ENCODE results near the gene PRDM1.
"Not testable (repeated sequence)": the region's sequence is repeated elsewhere in the genome, so short reads cannot be mapped to it uniquely, and the experiment has no call there.

PRDM1 gene

DNA sequence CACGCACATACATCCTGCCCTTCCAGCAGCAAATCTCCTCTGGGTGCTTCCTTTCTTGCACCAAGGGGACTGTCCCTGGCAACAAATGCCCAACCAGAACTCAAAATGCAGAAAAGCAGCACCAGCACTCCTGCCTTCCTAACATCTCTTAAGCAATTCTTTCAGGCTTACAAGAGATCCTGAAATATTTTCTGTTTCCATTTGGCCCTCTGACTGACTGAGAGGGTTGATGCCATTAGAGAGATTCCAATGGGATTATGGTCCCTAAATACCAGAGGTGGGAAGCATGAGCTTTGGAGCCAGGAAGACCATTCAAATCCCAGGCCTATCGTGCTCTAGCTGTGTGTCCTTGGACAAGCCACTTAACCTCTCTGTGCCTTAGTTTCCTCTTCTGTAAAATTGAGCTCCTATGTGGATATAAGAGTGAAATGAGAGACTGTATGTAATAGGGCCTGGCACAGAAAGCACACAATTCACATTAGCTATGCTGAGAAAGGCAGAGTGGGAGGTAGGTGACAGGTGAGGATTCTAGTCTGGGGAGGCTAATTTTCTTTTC, 56.8 kb downstream of the PRDM1 start:
- DNase-seq, result no peak

- DNase-seq, result no peak
Measured at GRCh38 chr6:106143665-106144064, 57.5 kb downstream of the PRDM1 start.

DNA sequence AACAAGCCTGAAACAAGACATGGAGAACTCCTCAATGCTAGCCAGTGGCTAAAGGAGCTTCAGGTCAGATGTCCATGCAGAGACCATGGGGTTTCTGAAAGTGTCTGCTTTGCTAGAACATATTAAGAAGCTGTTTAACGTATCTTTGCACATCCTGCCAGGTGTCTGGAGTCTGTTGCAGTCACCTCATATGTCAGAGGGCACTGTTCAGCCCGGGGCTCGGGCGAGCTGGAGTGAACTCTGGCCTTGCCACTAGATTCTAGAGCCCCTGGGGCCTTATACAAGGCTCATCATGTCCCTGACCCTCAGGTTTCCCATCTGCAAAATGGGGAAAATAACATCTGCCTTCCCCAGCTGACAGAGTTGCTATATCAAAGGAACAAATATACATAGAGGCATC, 59.0 kb downstream of the PRDM1 start:
- DNase-seq, result no peak

DNA sequence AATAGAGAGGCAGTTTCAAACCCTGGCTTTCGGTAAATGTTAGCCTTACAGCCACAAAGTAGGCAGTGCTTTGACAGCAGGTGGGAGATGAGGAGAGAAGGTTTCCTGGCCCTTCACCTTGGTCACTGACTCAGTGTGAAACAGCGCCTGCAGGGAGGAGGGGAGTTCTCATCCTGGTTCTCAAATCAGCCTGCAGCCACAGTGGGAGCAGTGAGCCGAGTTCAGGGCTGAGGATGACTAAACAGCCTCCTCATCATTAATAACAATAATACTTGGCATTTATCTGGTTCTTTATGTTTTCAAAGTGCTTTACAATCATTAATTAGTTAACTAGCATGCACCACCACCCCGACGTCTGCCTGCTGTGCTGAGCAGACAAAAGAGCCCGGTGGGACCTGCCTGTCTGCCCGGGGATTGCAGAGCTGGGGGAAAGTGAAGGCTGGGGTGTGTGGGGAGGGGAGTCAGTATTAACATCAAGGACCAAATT, 59.6 kb downstream of the PRDM1 start:
- no peak for DNase-seq

- DNase-seq, result no peak
Measured at GRCh38 chr6:106146852-106147351, 60.8 kb downstream of the PRDM1 start.

DNA sequence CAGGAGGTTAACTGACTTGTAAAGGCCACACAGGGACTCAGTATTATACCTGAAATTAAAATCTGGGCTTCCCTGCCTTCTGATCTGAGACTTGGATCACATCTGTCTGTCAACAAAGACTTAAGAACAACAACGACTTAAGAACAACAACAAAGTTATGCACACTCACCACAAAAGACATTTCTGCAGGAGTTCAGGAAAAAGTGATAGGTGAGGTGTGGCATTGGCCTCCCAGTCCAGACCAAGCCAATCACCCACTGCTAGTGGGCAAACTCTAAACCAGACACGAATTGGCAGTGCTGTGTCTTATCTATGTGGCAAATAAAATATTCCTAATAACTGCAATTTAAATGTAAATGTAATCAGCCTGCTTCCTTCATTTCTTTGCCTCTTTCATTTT, 61.3 kb downstream of the PRDM1 start:
- DNase-seq, result no peak

DNA sequence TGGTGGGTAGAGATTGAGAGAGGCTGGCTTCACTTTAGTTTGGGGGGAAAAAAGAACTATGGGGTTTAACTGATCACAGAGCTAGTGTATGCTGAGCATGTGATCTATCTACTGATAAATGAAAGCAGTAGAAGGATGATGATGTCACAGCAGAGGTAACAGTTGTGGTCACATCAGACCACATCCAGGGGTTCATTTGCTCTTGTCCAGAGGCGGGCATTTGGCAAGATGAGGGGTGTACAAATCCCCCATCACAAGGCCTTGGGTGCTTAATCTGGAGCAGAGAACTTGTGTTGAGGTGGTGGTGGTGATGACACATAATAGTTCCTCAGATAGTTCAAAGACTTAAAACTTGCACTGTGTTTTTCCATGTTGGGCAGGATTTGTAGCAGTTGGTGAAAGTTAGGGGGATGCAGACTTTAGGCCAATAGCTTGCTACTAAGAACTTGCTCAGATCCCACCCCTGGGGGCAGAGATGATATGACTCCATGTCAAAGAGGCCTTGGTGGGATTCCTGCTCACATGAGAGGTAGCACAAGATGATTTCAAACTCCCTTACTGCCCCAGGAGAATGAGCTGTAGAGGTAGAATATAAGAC, 63.4 kb downstream of the PRDM1 start:
- DNase-seq, result no peak

DNA sequence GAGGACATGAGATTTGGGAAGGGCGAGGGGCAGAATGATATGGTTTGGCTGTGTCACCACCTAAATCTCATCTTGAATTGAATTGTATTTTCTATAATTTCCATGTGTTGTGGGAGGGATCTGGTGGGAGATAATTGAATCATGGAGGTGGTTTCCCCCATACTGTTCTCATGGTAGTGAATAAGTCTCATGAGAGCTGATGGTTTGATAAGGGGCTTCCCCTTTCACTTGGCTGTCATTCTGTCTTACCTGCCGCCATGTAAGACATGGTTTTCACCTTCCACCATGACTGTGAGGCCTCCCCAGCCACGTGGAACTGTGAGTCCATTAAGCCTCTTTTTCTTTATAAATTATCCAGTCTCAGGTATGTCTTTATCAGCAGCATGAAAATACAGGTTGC, 66.3 kb downstream of the PRDM1 start:
- not testable (repeated sequence) for DNase-seq

GRCh38 chr6:106152952-106153351, 66.8 kb downstream of the PRDM1 start:
- no peak for DNase-seq

GRCh38 chr6:106154326-106154725, 68.2 kb downstream of the PRDM1 start:
- DNase-seq, result no peak

GRCh38 chr6:106155219-106155830, 69.2 kb downstream of the PRDM1 start:
- no peak for DNase-seq

DNA sequence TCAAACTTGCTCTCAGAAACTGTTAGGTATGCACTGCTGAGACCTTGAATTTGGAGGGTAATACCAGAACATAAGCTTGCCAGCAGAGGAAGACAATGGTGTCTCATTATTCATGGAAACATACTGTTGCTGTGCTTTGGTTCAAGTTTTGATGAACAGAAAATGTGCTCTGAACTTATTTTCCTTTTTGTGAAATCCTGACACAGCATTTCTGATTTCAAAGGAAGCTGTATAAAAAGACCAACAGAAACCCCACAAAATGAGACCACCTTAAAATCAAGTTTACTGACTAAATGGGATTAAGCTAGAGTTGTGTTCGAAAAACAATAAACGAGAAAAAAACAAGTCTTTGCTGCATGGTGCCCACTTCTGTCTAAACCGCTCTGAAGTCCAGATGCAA, 70.3 kb downstream of the PRDM1 start:
- DNase-seq, result no peak

GRCh38 chr6:106156863-106157262, 70.7 kb downstream of the PRDM1 start:
- DNase-seq, result no peak

DNA sequence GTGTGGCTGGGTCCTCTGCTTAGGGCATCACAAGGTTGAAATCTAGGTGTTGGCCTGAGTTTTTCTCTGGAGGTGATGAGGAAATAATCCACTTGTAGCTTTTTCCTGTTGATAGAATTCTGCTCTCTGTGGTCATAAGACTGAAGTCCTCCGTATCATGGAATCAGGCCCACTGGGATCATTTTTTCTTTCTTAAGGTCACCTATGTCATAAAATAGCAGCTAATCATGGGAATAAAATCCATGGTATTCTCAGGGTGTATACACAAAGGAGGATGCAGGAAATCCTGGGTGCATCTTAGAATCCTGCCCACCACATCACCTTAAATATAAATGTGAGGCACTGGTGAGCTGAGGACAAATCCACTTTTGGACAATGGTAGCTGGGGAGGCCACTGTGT, 72.7 kb downstream of the PRDM1 start:
- no peak for DNase-seq

Data from NCI-H774 (cell line).